ENCODE data around the gene KCNMA1. TPM values are rescaled to one million over a fixed set of nuclear protein-coding genes. Genes with fewer than 3 reads are reported as not detected.

Gene KCNMA1
- total RNA-seq, 1 donor from 2014 or later, result not detected

DNA sequence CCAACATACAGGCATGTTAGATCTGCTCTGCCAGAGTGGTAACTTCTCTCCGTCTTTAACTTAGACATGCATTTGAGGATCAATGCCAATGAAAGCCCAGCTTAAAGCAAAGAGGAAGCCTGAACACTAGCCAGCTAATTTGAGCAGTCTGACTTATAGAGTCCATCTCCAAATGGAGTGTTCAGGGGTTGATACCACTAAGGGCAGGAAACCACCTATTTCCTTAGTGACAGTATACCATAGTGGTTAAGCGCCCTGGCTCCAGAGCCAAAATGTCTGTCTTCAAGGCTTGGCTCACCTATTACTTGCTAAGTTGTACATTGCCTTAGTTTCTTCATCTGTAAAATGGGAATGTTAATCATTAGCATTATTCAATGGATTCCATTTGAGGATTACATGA lies 678.5 kb downstream of the KCNMA1 start:
- Mint-ChIP-seq H3K9me3 (no peaks in the 10 kb centered on the region), H3K4me1 (no peaks in the 10 kb centered on the region), H3K27me3 (no peaks in the 10 kb centered on the region), H3K27ac (no peak overlapping the region), H3K4me3 (no peak overlapping the region), H3K36me3 (ENCODE audit: low read depth) (no peaks in the 10 kb centered on the region)
- intact Hi-C loops (cut with micrococcal nuclease), result no loop called here
- DNase-seq, result no peak

DNA sequence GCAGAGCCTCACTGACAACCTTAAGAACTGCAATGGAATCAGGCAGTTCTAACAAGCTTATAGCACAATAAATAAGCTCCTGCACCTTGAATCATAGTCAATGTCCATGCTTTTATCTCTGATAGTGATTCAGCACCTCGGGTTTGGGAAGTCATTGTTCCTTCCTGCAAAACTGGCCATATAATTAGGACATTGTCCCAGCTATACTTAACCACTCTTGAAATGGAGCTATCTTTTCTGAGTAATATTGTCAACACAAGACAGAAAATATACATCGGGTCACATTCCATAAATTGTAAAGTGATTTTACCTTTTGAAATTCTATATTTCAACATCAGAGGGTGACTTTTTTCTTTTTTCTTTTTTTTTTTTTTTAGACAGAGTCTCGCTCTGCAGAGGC lies 682.8 kb downstream of the KCNMA1 start:
- intact Hi-C loops (cut with micrococcal nuclease), result no loop called here
- H3K4me3 Mint-ChIP-seq, result no peak overlapping the region
- H3K36me3 Mint-ChIP-seq (ENCODE audit: low read depth), result no peaks in the 10 kb centered on the region

DNA sequence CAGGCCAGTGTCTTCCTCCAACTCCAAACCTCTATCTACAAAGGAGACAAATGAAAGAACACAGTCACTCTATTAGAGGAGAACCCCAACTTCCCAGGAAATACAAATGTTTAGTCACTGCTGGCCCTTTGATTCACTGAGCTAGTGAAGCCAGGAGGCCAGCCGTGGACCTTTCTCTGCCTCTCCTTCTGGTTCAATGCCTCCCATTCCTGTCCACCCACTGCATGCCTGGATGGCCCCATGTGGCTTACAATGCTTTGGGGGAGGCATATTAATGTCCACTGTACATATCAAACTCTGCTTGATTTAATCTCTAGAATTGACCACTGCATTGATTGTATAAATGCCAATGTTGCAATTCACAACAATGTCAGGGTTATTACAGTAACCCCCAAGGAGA lies 687.3 kb downstream of the KCNMA1 start:
- intact Hi-C loops (cut with micrococcal nuclease), result no loop called here
- Mint-ChIP-seq H3K9me3 (no peaks in the 10 kb centered on the region), H3K4me3 (no peak overlapping the region), H3K27me3 (no peaks in the 10 kb centered on the region), H3K4me1 (no peaks in the 10 kb centered on the region), H3K27ac (no peak overlapping the region), H3K36me3 (ENCODE audit: low read depth) (no peaks in the 10 kb centered on the region)
- no peak for DNase-seq

More for the DNA sequence above, 682.8 kb downstream of the KCNMA1 start:
- H3K9me3 Mint-ChIP-seq, result no peaks in the 10 kb centered on the region
- H3K4me1 Mint-ChIP-seq, result no peaks in the 10 kb centered on the region
- H3K27ac Mint-ChIP-seq, result no peak overlapping the region
- no peak for DNase-seq
- H3K27me3 Mint-ChIP-seq, result no peaks in the 10 kb centered on the region

DNA sequence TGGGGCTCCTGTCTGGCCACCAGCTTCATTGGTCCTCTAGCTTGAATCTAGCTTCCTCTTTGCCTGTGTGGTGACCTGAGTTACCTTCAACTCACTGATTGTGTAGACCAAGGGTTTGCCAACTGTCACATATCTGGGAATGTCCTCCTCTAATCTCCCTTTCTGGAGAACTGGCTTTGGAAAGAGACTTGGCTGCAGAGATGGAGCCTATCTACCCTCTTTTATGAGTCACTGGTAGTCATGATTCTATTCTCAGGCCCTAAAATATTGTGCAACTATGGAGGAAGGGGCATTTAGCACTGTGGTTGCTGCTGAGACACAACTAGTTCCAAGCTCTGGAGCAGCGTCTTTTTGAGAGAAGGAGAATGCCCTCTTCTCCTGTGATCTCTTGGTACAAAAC lies 691.3 kb downstream of the KCNMA1 start:
- intact Hi-C loops (cut with micrococcal nuclease), result no loop called here
- Mint-ChIP-seq H3K36me3 (ENCODE audit: low read depth) (no peaks in the 10 kb centered on the region), H3K27ac (no peak overlapping the region), H3K27me3 (no peaks in the 10 kb centered on the region), H3K4me1 (no peaks in the 10 kb centered on the region), H3K4me3 (no peak overlapping the region), H3K9me3 (no peaks in the 10 kb centered on the region)
- no peak for DNase-seq

DNA sequence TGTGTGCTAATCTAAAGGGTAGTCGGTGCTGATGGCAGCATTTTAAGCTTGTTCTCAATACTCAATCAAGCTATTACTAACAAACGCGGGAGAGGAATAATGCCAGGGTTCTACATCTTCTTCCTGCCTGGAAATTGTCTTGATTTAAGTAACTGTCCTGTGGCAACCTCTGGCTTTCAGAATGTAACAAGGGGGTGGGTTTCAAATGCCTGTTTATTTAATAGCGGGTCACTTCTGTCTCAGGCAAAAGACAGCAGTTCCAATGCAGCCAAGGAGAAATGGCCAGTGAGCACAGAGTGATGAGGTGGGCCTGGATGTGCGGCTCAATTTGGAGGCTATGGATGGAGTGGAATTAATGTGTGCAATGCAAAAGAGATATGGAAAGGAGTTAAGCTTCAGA lies 692.4 kb downstream of the KCNMA1 start:
- H3K4me1 Mint-ChIP-seq, result no peaks in the 10 kb centered on the region
- intact Hi-C loops (cut with micrococcal nuclease), result no loop called here
- H3K27me3 Mint-ChIP-seq, result no peaks in the 10 kb centered on the region
- no peak overlapping the region for H3K27ac Mint-ChIP-seq
- DNase-seq, result no peak
- H3K4me3 Mint-ChIP-seq, result no peak overlapping the region
- H3K9me3 Mint-ChIP-seq, result no peaks in the 10 kb centered on the region
- H3K36me3 Mint-ChIP-seq (ENCODE audit: low read depth), result no peaks in the 10 kb centered on the region

DNA sequence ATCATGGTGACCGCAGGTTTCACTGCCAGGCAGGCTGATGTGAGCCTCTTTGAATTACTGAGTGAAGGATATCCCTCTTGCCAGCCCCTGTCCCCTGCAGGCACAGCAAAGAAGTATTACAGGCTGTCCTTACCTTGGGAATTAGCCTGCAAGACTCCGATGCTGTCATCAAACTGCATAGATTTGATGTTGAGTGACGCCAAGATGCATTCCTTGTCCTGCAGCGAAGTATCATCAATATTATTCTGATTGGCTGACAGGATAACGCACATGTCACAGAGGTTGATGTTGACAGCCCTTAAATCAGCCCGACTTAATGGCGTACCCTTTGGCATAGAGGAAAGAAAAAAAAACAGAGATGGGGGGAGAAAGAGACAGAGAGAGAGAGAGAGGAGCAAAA lies 693.0 kb downstream of the KCNMA1 start:
- no peaks in the 10 kb centered on the region for H3K36me3 Mint-ChIP-seq (ENCODE audit: low read depth)
- intact Hi-C loops (cut with micrococcal nuclease), result no loop called here
- no peak overlapping the region for H3K4me3 Mint-ChIP-seq
- H3K27ac Mint-ChIP-seq, result no peak overlapping the region
- DNase-seq, result no peak
- H3K27me3 Mint-ChIP-seq, result no peaks in the 10 kb centered on the region
- no peaks in the 10 kb centered on the region for H3K4me1 Mint-ChIP-seq
- no peaks in the 10 kb centered on the region for H3K9me3 Mint-ChIP-seq

DNA sequence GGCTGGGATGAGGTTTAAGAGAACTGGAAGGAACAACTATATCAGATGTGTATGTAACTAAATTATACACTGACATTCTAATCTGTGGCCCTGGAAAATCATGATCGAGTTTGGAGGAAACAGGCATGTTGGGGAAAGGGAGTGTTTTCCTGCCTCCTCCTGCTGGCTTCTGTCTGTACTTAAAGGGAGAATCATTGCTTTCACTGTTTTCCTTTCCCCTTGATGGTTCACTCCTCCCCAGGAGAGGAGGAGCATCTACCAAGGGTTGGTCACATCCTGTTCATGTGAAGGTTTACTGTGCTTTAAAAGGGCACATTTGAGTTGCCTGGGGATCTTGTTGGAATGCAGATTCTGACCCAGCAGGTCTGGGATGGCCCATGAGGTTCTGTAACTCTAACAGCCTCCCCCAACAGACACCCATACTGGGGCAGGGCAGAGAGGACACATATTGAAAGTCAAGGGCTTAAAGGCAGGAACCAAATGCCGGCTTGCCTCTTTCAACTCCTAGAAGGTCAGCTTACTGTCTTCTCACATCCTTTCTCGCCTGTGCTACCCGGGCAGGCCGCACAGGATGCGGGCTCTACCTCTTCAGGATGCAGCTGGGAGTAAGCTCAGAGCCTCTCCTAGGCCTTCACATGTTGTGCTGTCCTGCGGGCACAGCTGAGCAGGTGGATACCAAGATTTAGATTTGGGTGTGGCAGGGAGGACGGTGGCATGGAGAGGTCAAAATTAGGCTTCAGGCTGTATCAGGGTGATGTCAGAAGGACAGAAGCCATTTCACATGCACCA lies 694.8 kb downstream of the KCNMA1 start:
- no peak for DNase-seq
- no peaks in the 10 kb centered on the region for H3K36me3 Mint-ChIP-seq (ENCODE audit: low read depth)
- intact Hi-C loops (cut with micrococcal nuclease), result no loop called here

DNA sequence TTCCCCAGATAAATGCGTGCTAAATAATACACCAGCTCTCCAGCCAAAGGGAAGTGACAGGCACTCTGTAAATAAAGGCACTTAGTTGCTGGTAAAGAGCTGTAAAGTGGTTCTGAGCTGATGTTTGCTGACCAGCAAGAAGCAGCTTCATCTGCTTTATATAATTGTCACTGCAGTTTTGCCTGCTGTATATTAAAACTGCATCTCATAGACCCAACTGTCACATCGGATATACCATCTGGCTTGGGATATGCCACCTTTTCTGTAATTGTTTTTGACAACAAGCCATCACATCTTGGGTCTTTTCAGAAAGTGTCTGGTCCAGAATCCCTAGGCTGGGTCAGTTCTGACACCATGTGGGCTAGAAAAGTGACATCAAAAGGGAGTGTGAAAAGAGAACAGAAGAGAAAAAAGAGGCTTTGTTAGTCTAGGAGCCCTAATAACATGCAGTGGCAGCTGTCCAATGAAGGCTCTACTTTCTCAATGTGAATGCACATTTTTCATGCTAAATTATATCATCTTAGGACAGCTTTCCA lies 697.6 kb downstream of the KCNMA1 start:
- intact Hi-C loops (cut with micrococcal nuclease), result no loop called here
- H3K4me1 Mint-ChIP-seq, result no peaks in the 10 kb centered on the region

More for the DNA sequence above, 694.8 kb downstream of the KCNMA1 start:
- no peak overlapping the region for H3K4me3 Mint-ChIP-seq
- no peaks in the 10 kb centered on the region for H3K27me3 Mint-ChIP-seq
- H3K4me1 Mint-ChIP-seq, result no peaks in the 10 kb centered on the region
- H3K9me3 Mint-ChIP-seq, result no peaks in the 10 kb centered on the region
- H3K27ac Mint-ChIP-seq, result no peak overlapping the region

DNA sequence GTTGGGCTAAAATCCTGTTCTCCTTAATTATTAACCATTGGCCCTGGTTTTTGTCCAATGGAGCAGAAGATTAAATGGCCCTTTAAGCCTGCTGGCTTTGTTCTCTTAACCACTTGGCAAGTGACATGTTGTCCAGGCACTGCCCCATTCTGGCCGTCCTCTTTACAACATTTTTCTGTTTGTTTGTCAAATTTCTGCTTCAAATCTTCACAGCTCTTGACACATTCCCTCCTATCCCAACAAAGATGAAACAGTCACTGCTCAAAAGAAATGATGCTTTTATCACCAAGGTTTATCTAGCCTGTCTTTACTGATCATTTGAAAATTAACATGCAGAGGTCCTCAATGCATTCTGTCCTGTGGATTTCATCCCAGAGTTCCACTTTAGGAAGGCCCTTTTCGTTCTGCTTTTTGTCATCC lies 700.4 kb downstream of the KCNMA1 start:
- no peaks in the 10 kb centered on the region for H3K4me1 Mint-ChIP-seq
- H3K4me3 Mint-ChIP-seq, result no peak overlapping the region
- H3K27me3 Mint-ChIP-seq, result no peaks in the 10 kb centered on the region
- no peak overlapping the region for H3K27ac Mint-ChIP-seq
- intact Hi-C loops (cut with micrococcal nuclease), result no loop called here
- H3K9me3 Mint-ChIP-seq, result no peaks in the 10 kb centered on the region
- no peak for DNase-seq
- no peaks in the 10 kb centered on the region for H3K36me3 Mint-ChIP-seq (ENCODE audit: low read depth)

More for the DNA sequence above, 697.6 kb downstream of the KCNMA1 start:
- Mint-ChIP-seq H3K36me3 (ENCODE audit: low read depth) (no peaks in the 10 kb centered on the region), H3K4me3 (no peak overlapping the region), H3K27me3 (no peaks in the 10 kb centered on the region), H3K9me3 (no peaks in the 10 kb centered on the region), H3K27ac (no peak overlapping the region)
- DNase-seq, result no peak

DNA sequence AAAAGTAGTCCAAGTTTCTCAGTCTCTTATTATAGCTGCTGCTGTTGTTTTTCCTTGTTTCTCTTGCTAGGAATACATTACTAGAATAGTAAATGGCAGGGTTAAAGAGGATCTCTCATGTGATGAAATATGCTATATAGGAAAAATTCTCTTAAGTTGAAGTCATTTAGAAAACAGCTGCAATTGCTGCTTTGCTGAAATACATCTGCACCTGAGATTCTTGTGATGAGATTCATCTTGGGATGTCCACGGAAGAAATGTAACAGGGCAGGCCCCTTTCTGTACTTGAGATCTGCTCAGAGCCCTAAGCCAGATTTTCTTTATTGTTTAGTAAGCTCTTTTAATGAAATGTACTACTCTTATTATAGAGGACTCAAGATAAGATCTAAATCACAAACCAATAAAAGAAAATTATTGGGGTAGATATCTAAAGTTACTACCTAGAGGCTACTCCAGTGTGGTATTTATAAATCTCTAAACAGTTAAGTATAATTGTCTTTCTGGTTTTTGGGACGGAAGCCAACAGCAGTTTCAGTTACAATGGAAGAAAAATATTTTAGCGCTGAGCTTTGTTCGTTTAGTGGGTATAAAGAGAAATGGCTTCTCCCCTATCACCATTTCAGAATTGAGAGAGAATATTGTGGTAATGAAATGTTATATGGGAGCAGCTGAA lies 701.5 kb downstream of the KCNMA1 start:
- H3K27ac Mint-ChIP-seq, result no peak overlapping the region
- no peaks in the 10 kb centered on the region for H3K9me3 Mint-ChIP-seq
- no peaks in the 10 kb centered on the region for H3K27me3 Mint-ChIP-seq
- H3K4me3 Mint-ChIP-seq, result no peak overlapping the region
- no peaks in the 10 kb centered on the region for H3K36me3 Mint-ChIP-seq (ENCODE audit: low read depth)
- no peaks in the 10 kb centered on the region for H3K4me1 Mint-ChIP-seq
- no peak for DNase-seq
- intact Hi-C loops (cut with micrococcal nuclease), result no loop called here

DNA sequence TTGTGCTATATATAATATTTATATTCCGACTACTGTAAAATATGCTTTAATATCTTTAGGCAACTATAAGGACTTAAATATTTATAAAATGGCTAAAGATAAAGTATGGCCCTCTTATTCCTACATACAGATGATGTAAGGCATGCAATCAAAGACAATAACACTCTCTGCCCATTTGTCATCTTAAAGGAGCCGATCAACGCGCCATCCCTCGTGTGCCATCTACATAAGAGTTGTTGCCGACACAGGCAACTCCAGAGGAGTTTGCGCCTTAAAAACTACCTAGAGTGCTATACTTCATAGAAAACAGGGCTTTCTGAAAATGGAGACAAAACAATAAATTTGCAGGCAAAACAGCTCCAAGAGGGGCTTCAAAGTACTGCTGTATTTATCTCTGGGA lies 709.0 kb downstream of the KCNMA1 start:
- H3K27me3 Mint-ChIP-seq, result no peaks in the 10 kb centered on the region
- H3K9me3 Mint-ChIP-seq, result no peaks in the 10 kb centered on the region
- no peaks in the 10 kb centered on the region for H3K36me3 Mint-ChIP-seq (ENCODE audit: low read depth)
- H3K4me3 Mint-ChIP-seq, result no peak overlapping the region
- intact Hi-C loops (cut with micrococcal nuclease), result no loop called here
- H3K4me1 Mint-ChIP-seq, result no peaks in the 10 kb centered on the region
- H3K27ac Mint-ChIP-seq, result no peak overlapping the region
- no peak for DNase-seq

DNA sequence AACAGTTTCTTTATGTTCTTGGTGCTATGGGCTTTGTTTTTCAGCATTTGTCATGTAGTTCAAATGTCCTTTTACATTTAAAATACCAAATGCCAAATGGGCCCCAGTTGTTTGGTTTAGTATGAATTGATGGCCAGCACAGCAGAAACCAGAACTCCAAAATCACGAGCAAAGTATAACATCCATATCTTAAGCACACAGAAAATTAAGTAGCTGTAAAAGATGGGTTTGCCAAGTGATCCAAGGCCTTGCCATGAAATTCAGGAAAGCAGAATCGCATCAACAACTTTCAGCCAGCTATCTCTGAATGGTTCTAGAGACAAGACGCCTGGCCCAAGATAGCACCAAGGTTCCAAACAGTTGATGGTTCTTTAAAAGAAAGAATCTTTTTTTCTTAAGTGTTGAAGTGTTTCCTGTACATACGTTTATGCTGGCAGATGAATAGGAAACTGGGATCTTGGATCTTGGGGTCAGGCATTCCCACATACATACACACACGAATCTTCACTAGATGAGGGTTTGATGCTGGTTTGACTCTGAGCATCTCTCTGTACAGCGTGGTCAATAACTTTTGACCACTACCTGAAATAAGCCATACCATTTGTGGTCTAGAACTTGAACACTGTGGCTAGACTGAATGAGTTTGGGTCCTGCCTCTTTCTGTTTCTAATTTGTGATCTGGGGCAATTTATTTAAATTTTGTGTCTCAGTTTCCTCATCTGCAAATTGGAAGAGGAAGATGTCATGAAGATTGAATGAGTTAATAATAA lies 711.8 kb downstream of the KCNMA1 start:
- H3K27me3 Mint-ChIP-seq, result no peaks in the 10 kb centered on the region

DNA sequence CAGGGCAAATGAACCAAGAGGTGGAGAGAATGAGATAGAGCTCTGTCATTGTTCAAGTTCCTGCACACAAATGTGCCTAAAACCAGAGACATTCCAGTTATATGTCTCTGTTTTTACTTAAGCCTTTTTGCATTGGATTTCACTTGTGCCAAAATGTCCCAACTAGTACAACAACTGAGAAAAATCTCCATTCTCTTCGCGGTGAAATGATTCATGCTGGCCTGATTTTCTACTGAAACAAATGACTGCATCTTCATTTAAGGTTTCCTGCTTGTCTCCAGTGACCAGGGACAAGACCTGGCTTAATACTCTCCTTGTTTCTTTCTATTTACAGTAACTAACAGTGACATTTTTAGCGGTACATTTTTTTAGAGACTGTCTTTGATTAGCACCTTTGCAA lies 714.9 kb downstream of the KCNMA1 start:
- intact Hi-C loops (cut with micrococcal nuclease), result no loop called here
- Mint-ChIP-seq H3K36me3 (ENCODE audit: low read depth) (no peaks in the 10 kb centered on the region), H3K27ac (no peak overlapping the region), H3K27me3 (no peaks in the 10 kb centered on the region), H3K4me1 (no peaks in the 10 kb centered on the region), H3K9me3 (no peaks in the 10 kb centered on the region), H3K4me3 (no peak overlapping the region)
- no peak for DNase-seq

More for the DNA sequence above, 711.8 kb downstream of the KCNMA1 start:
- Mint-ChIP-seq H3K9me3 (no peaks in the 10 kb centered on the region), H3K4me3 (no peak overlapping the region), H3K4me1 (no peaks in the 10 kb centered on the region), H3K27ac (no peak overlapping the region), H3K36me3 (ENCODE audit: low read depth) (no peaks in the 10 kb centered on the region)
- intact Hi-C loops (cut with micrococcal nuclease), result no loop called here
- no peak for DNase-seq
